ENCODE results near the gene COLQ.
A peak's percentile ranks its signal among the peaks of the same experiment; 100 is the strongest.
"Not testable (repeated sequence)": the region's sequence is repeated elsewhere in the genome, so short reads cannot be mapped to it uniquely, and the experiment has no call there.

The COLQ gene

GRCh38 chr3:15521573-15521965, at the start of gene COLQ:
Gene COLQ (minus strand): TSS chr3:15521706. CDS start chr3:15521625, 81 bp downstream.
- DNase-seq (ENCODE audit: low read depth), result no peak

GRCh38 chr3:15563190-15563589, 41.7 kb upstream of the COLQ start:
- DNase-seq (ENCODE audit: low read depth), result no peak

GRCh38 chr3:15562560-15562959, 41.1 kb upstream of the COLQ start:
- no peak for DNase-seq (ENCODE audit: low read depth)

- no peak for DNase-seq (ENCODE audit: low read depth)
Observed at GRCh38 chr3:15558581-15558980, 37.1 kb upstream of the COLQ start.

GRCh38 chr3:15557511-15557946, 36.0 kb upstream of the COLQ start:
- peak; percentile 34 for DNase-seq (ENCODE audit: low read depth)

- no peak for DNase-seq (ENCODE audit: low read depth)
Observed at GRCh38 chr3:15556512-15556911, 35.0 kb upstream of the COLQ start.

- no peak for DNase-seq (ENCODE audit: low read depth)
Observed at GRCh38 chr3:15553749-15554148, 32.2 kb upstream of the COLQ start.

- DNase-seq (ENCODE audit: low read depth), result no peak
Observed at GRCh38 chr3:15551902-15552301, 30.4 kb upstream of the COLQ start.

GRCh38 chr3:15549846-15550245, 28.3 kb upstream of the COLQ start:
- DNase-seq (ENCODE audit: low read depth), result no peak

GRCh38 chr3:15542614-15543013, 21.1 kb upstream of the COLQ start:
- no peak for DNase-seq (ENCODE audit: low read depth)

GRCh38 chr3:15541371-15541770, 19.9 kb upstream of the COLQ start:
- DNase-seq (ENCODE audit: low read depth), result no peak

- DNase-seq (ENCODE audit: low read depth), result no peak
Observed at GRCh38 chr3:15539066-15539465, 17.6 kb upstream of the COLQ start.

GRCh38 chr3:15538345-15538744, 16.8 kb upstream of the COLQ start:
- no peak for DNase-seq (ENCODE audit: low read depth)

GRCh38 chr3:15536856-15537255, 15.3 kb upstream of the COLQ start:
- no peak for DNase-seq (ENCODE audit: low read depth)

- DNase-seq (ENCODE audit: low read depth), result no peak
Observed at GRCh38 chr3:15535732-15536131, 14.2 kb upstream of the COLQ start.

- not testable (repeated sequence) for DNase-seq (ENCODE audit: low read depth)
Observed at GRCh38 chr3:15532614-15533013, 11.1 kb upstream of the COLQ start.

- DNase-seq (ENCODE audit: low read depth), result no peak
Observed at GRCh38 chr3:15531346-15531745, 9.8 kb upstream of the COLQ start.

- DNase-seq (ENCODE audit: low read depth), result no peak
Observed at GRCh38 chr3:15528854-15529537, 7.5 kb upstream of the COLQ start.

GRCh38 chr3:15527031-15527459, 5.5 kb upstream of the COLQ start:
- no peak for DNase-seq (ENCODE audit: low read depth)

- DNase-seq (ENCODE audit: low read depth), result no peak
Observed at GRCh38 chr3:15525790-15526189, 4.3 kb upstream of the COLQ start.

- no peak for DNase-seq (ENCODE audit: low read depth)
Observed at GRCh38 chr3:15523660-15524417, 2.3 kb upstream of the COLQ start.

- no peak for DNase-seq (ENCODE audit: low read depth)
Observed at GRCh38 chr3:15522016-15522415, 510 bp upstream of the COLQ start.

GRCh38 chr3:15520804-15521572, 518 bp downstream of the COLQ start:
- no peak for DNase-seq (ENCODE audit: low read depth)
